HepG2 (cell line): ENCODE results near the gene PKM.

Source experiments
- BRCA1 ChIP-seq: sonication (generic); formaldehyde crosslinking; IDR thresholded peaks from 2 replicates; pipeline ENCODE4 v1.4.0; 2020; ENCODE audit warnings: missing genetic modification reagents
- CEBPB ChIP-seq: IDR thresholded peaks from 2 replicates; pipeline ENCODE4 v1.6.1; 2011; ENCODE audit warnings: low read depth, low read length, improper control_type of control experiment, borderline replicate concordance
- CTCF ChIP-seq: sonication (generic); formaldehyde crosslinking; IDR thresholded peaks from 2 replicates; pipeline ENCODE4 v1.5.0; 2020; ENCODE audit warnings: mild to moderate bottlenecking, missing genetic modification reagents, moderate library complexity
- GABPA ChIP-seq, 2 experiments: IDR thresholded peaks; 2 replicates each; pipeline ENCODE4 v1.6.1; 2011 to 2016; ENCODE audit warnings: low read depth in 2 of 2, low read length in 1 of 2, missing biosample characterization in 1 of 2, missing genetic modification characterization in 1 of 2
- HNF1A ChIP-seq, 2 experiments: sonication (generic) in 1 of 2; formaldehyde crosslinking in 1 of 2; IDR thresholded peaks; 2 replicates each; pipeline versions ENCODE4 v1.4.0 to v1.6.1; 2016 to 2020; ENCODE audit warnings: borderline replicate concordance in 1 of 2, low read depth in 1 of 2, mild to moderate bottlenecking in 1 of 2, missing genetic modification reagents in 1 of 2
- IRF2 ChIP-seq: IDR thresholded peaks from 2 replicates; pipeline ENCODE4 v1.6.1; 2018; ENCODE audit warnings: missing genetic modification reagents, missing compliant biosample characterization
- PCBP1 ChIP-seq: fragments of 200-400 bp; formaldehyde crosslinking; IDR thresholded peaks from 2 replicates; pipeline ENCODE4 v1.6.1; 2017; ENCODE audit warnings: mild to moderate bottlenecking, low read depth, low read length, borderline replicate concordance
- PHB2 ChIP-seq: fragments of 450-650 bp; IDR thresholded peaks from 2 replicates; pipeline ENCODE4 v1.6.1; 2018; ENCODE audit not compliant: partially characterized antibody
- RFX5 ChIP-seq: IDR thresholded peaks from 2 replicates; pipeline ENCODE4 v1.6.1; 2011; ENCODE audit warnings: low read depth, low read length, improper control_type of control experiment
- SMAD3 ChIP-seq: sonication (generic); formaldehyde crosslinking; IDR thresholded peaks from 2 replicates; pipeline ENCODE4 v1.4.0; 2020; ENCODE audit warnings: missing genetic modification reagents
- SUZ12 ChIP-seq: fragments of 150-350 bp; IDR thresholded peaks from 2 replicates; pipeline ENCODE4 v1.6.1; 2014; ENCODE audit warnings: low read depth, low read length
- ZNF776 ChIP-seq: sonication (generic); formaldehyde crosslinking; IDR thresholded peaks from 2 replicates; pipeline ENCODE4 v1.4.0; 2020; ENCODE audit warnings: mild to moderate bottlenecking, missing genetic modification reagents
- ZNF879 ChIP-seq: sonication (generic); formaldehyde crosslinking; IDR thresholded peaks from 2 replicates; pipeline ENCODE4 v1.8.1; 2023; ENCODE audit warnings: missing genetic modification reagents

DNA sequence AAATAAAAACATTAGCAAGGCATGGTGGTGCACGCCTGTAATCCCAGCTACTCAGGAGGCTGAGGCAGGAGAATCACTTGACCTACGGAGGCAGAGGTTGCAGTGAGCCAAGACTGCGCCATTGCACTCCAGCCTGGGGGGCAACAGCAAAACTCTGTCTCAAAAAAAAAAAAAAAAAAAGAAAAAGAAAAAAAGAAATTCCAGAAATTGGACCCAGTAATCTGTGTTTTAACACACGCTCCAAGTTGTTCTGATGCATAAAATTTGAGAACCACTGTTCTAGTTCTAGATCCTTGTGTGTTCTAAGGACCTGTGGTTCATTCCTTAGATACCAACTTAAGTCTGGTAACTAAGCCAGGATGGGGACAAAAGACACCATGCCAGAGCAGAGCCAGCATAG is 38.7 kb upstream of the PKM start:
- TF ChIP-seq BRCA1 (CRISPR knock-in tag) (no peak), RFX5 (no peak), CEBPB (no peak), CTCF (CRISPR knock-in tag) (no peak), IRF2 (CRISPR knock-in tag) (no peak), ZNF776 (CRISPR knock-in tag) (no peak), GABPA (IDR thresholded peaks at IDR 0.05; ENCODE audit: low read depth, low read length) (no peak), GABPA (CRISPR knock-in tag; IDR thresholded peaks at IDR 0.05; ENCODE audit: low read depth) (no peak), HNF1A (IDR thresholded peaks at IDR 0.05; ENCODE audit: low read depth) (no peak), HNF1A (CRISPR knock-in tag; IDR thresholded peaks at IDR 0.05; ENCODE audit: borderline replicate concordance) (no peak), ZNF879 (no peak), PCBP1 (no peak), SUZ12 (no peak), PHB2 (no peak), SMAD3 (CRISPR knock-in tag) (no peak)
